Natural killer cell (primary cell): ENCODE results near the gene PCDHB12. TPM values are rescaled to one million over a fixed set of nuclear protein-coding genes. Genes with fewer than 3 reads are reported as not detected.
"Not testable (repeated sequence)": the region's sequence is repeated elsewhere in the genome, so short reads cannot be mapped to it uniquely, and the experiment has no call there.

Source experiments
- ATAC-seq, 3 donors: fragments of 150-1000 bp in 2 of 3; fragments of 200-7000 bp in 1 of 3; cut with Tn5 transposase; 1 replicate in 1 of 3; 2 replicates in 2 of 3; pipeline ENCODE4 v1.10.0; 2021; ENCODE audit warnings: mild to moderate bottlenecking in 2 of 3, moderate library complexity in 2 of 3
- DNase-seq, 2 donors: peaks; one replicate each; pipeline versions ENCODE4 v3.0.0 to v3.0.0-alpha.2; 2013 to 2021; ENCODE audit warnings: mixed read lengths in 1 of 2
- H3K27ac ChIP-seq: one replicate; pipeline ENCODE4 v1.5.1; 2013; ENCODE audit warnings: mild to moderate bottlenecking, low read length
- H3K27me3 ChIP-seq: one replicate; pipeline ENCODE4 v1.6.1; 2013; ENCODE audit warnings: low read length; ENCODE audit not compliant: control insufficient read depth, insufficient read depth
- H3K36me3 ChIP-seq: one replicate; pipeline ENCODE4 v1.6.1; 2013; ENCODE audit warnings: low read length; ENCODE audit not compliant: control insufficient read depth, insufficient read depth
- H3K4me1 ChIP-seq: one replicate; pipeline ENCODE4 v1.6.1; 2013; ENCODE audit warnings: low read length; ENCODE audit not compliant: control insufficient read depth, insufficient read depth
- H3K4me3 ChIP-seq: one replicate; pipeline ENCODE4 v1.5.1; 2013; ENCODE audit warnings: low read length
- H3K9me3 ChIP-seq: one replicate; pipeline ENCODE4 v1.6.1; 2013; ENCODE audit warnings: low read length; ENCODE audit not compliant: control insufficient read depth, insufficient read depth
- H3K27ac Mint-ChIP-seq, 2 donors: one replicate each; pipeline ENCODE4 v1.8.0; 2022; ENCODE audit warnings: mild to moderate bottlenecking in 2 of 2, mixed read lengths in 2 of 2, moderate library complexity in 1 of 2
- H3K27me3 Mint-ChIP-seq, 2 donors: one replicate each; pipeline ENCODE4 v1.8.0; 2022; ENCODE audit warnings: low read depth in 2 of 2, mixed read lengths in 2 of 2
- H3K36me3 Mint-ChIP-seq: one replicate; pipeline ENCODE4 v1.8.0; 2022; ENCODE audit warnings: mixed read lengths
- H3K4me1 Mint-ChIP-seq, 2 donors: one replicate each; pipeline ENCODE4 v1.8.0; 2022; ENCODE audit warnings: mixed read lengths in 2 of 2
- H3K4me3 Mint-ChIP-seq: one replicate; pipeline ENCODE4 v1.8.0; 2022; ENCODE audit warnings: mild to moderate bottlenecking, moderate library complexity, mixed read lengths
- H3K9me3 Mint-ChIP-seq, 2 donors: one replicate each; pipeline ENCODE4 v1.8.0; 2022; ENCODE audit warnings: mixed read lengths in 2 of 2
- WGBS: methylation state at CpG from one replicate; pipeline ENCODE4 v1.1.7; 2013; ENCODE audit warnings: missing lambda C conversion rate; ENCODE audit not compliant: insufficient coverage; 5-methylcytosine and 5-hydroxymethylcytosine counted together
- intact Hi-C: fragments of 100-400 bp; cut with micrococcal nuclease; formaldehyde crosslinking; loops from one replicate; pipeline ENCODE4 v1.14.2; 2022
- total RNA-seq, 4 donors: library from RNA; stranded (reverse); fragments of 120-200 nt in 1 of 4; gene quantifications; one replicate each; pipeline versions ENCODE4 v1.2.3 to v1.2.4, GENCODE V29; 2013 to 2022
- TF ChIP-seq, protein P1 (sequence below): fragments of 200-600 bp; IDR thresholded peaks from one replicate; pipeline ENCODE4 v1.8.0; 2022; ENCODE audit warnings: antibody characterized with exemption

PCDHB12 gene
- not detected for total RNA-seq
- not detected for total RNA-seq (2013)

- no peak within 1 kb of the TSS for H3K27ac Mint-ChIP-seq
- H3K36me3 ChIP-seq = no peaks in the 10 kb centered on the region
- 31% methylated on average over 9 of the region's 11 CpGs for WGBS
- H3K36me3 Mint-ChIP-seq = no peaks in the 10 kb centered on the region
- DNase-seq (peak in 1 of 2 donors; percentile 4), ATAC-seq (no peak)
- TF ChIP-seq, protein P1, sequence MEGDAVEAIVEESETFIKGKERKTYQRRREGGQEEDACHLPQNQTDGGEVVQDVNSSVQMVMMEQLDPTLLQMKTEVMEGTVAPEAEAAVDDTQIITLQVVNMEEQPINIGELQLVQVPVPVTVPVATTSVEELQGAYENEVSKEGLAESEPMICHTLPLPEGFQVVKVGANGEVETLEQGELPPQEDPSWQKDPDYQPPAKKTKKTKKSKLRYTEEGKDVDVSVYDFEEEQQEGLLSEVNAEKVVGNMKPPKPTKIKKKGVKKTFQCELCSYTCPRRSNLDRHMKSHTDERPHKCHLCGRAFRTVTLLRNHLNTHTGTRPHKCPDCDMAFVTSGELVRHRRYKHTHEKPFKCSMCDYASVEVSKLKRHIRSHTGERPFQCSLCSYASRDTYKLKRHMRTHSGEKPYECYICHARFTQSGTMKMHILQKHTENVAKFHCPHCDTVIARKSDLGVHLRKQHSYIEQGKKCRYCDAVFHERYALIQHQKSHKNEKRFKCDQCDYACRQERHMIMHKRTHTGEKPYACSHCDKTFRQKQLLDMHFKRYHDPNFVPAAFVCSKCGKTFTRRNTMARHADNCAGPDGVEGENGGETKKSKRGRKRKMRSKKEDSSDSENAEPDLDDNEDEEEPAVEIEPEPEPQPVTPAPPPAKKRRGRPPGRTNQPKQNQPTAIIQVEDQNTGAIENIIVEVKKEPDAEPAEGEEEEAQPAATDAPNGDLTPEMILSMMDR = no peak
- no peak within 1 kb of the TSS for H3K27ac ChIP-seq
- no peaks in the 10 kb centered on the region for H3K9me3 ChIP-seq
- peaks cover 12% of the 10 kb centered on the region for H3K27me3 ChIP-seq
- H3K4me3 Mint-ChIP-seq = no peak within 1 kb of the TSS
- H3K4me1 Mint-ChIP-seq = no peaks in the 10 kb centered on the region
- intact Hi-C loops = no loop called here
- H3K9me3 Mint-ChIP-seq = no peaks in the 10 kb centered on the region
- no peaks in the 10 kb centered on the region for H3K4me1 ChIP-seq
- H3K4me3 ChIP-seq = no peak within 1 kb of the TSS
- peaks cover 9 to 30% of the 10 kb centered on the region in 2 donors for H3K27me3 Mint-ChIP-seq
These were observed at the start of gene PCDHB12 for GRCh38 chr5:141208478-141208877. TSS of gene PCDHB12 (plus strand) at chr5:141208719. CDS start at chr5:141208908, 189 bp downstream.

- Histone ChIP-seq H3K36me3 (no peaks in the 10 kb centered on the region), H3K4me1 (no peaks in the 10 kb centered on the region), H3K4me3 (no peak within 1 kb of the TSS), H3K27ac (no peak within 1 kb of the TSS), H3K27me3 (no peaks in the 10 kb centered on the region), H3K9me3 (peaks cover 6% of the 10 kb centered on the region)
- Mint-ChIP-seq H3K4me1 (no peaks in the 10 kb centered on the region), H3K36me3 (no peaks in the 10 kb centered on the region), H3K27me3 (peaks cover 0 to 11% of the 10 kb centered on the region in 2 donors), H3K4me3 (no peak within 1 kb of the TSS), H3K9me3 (peaks cover 2 to 9% of the 10 kb centered on the region in 2 donors), H3K27ac (no peak within 1 kb of the TSS)
- TF ChIP-seq, protein P1 = no peak
- ATAC-seq (no peak), DNase-seq (peak in 1 of 2 donors; percentile 48)
- intact Hi-C loops = no loop called here
- 40% methylated on average over 19 of the region's 20 CpGs for WGBS
These were observed 35.9 kb upstream of the PCDHB12 start, which contains the start of gene PCDHB7 for GRCh38 chr5:141172381-141173204. TSS of gene PCDHB7 (plus strand) at chr5:141172644. CDS start at chr5:141172836, 192 bp downstream.

- H3K27me3 ChIP-seq, DNase-seq, H3K9me3 ChIP-seq, H3K4me1 Mint-ChIP-seq, H3K27ac Mint-ChIP-seq, H3K9me3 Mint-ChIP-seq, ATAC-seq, H3K4me1 ChIP-seq, H3K4me3 ChIP-seq, H3K4me3 Mint-ChIP-seq, H3K27ac ChIP-seq, H3K36me3 ChIP-seq, H3K36me3 Mint-ChIP-seq, intact Hi-C loops: not testable (repeated sequence)
- 50% methylated on average over 77 of the region's 79 CpGs for WGBS
- peaks cover 0 to 11% of the 10 kb centered on the region in 2 donors for H3K27me3 Mint-ChIP-seq
These were observed 34.0 kb upstream of the PCDHB12 start for GRCh38 chr5:141174291-141175104.

GRCh38 chr5:141175933-141176332 lies 32.6 kb upstream of the PCDHB12 start:
- TF ChIP-seq, protein P1 = no peak
- intact Hi-C loops = no loop called here
- Histone ChIP-seq H3K27me3 (no peaks in the 10 kb centered on the region), H3K27ac (no peak overlapping the region), H3K9me3 (peaks cover 6% of the 10 kb centered on the region), H3K4me1 (no peaks in the 10 kb centered on the region), H3K4me3 (no peak overlapping the region), H3K36me3 (no peaks in the 10 kb centered on the region)
- Mint-ChIP-seq H3K27me3 (peaks cover 0 to 10% of the 10 kb centered on the region in 2 donors), H3K4me3 (no peak overlapping the region), H3K4me1 (no peaks in the 10 kb centered on the region), H3K9me3 (peaks cover 0 to 4% of the 10 kb centered on the region in 2 donors), H3K36me3 (no peaks in the 10 kb centered on the region), H3K27ac (no peak overlapping the region)
- 50% methylated on average over 1 of the region's 1 CpG for WGBS
- ATAC-seq (no peak), DNase-seq (no peak)

DNA sequence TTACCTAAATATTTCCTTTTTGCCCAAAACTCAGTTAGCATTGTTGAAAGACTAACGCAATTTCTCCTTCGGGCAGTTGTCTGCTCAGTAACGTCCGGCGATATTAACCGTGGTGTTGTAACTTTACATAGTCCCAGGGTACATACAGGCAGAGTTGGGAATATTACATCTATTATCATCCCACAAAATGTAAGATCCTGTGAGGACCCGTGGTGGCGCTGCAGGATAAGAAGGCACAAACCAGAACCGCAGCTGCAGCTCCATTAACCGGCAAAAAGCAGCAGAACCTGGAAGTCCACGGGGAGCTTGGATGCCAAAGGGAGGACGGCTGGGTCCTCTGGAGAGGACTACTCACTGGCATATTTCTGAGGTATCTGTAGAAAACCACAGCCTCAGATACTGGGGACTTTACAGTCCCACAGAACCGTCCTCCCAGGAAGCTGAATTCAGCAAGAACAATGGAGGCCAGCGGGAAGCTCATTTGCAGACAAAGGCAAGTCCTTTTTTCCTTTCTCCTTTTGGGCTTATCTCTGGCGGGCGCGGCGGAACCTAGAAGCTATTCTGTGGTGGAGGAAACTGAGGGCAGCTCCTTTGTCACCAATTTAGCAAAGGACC lies 30.8 kb upstream of the PCDHB12 start, which contains the start of gene PCDHB8:
Gene PCDHB8 (plus strand): TSS at position 214 of the 615 bp plus-strand sequence. CDS start 245 bp downstream, at position 459.
- ATAC-seq, H3K36me3 Mint-ChIP-seq, H3K4me3 ChIP-seq, H3K9me3 Mint-ChIP-seq, H3K36me3 ChIP-seq, DNase-seq, H3K27ac Mint-ChIP-seq, H3K4me3 Mint-ChIP-seq, H3K4me1 Mint-ChIP-seq, H3K9me3 ChIP-seq, H3K27ac ChIP-seq, H3K4me1 ChIP-seq, intact Hi-C loops, H3K27me3 ChIP-seq: not testable (repeated sequence)
- H3K27me3 Mint-ChIP-seq = peaks cover 12 to 13% of the 10 kb centered on the region in 2 donors
- WGBS = 38% methylated on average over 8 of the region's 18 CpGs
